ENCODE data around the gene COPS7A. TPM values are rescaled to one million over a fixed set of nuclear protein-coding genes. Genes with fewer than 3 reads are reported as not detected.

The COPS7A gene
- polyA plus RNA-seq, 1 donor, result 61.9 TPM

Other genes with a start within 250 kb of the COPS7A start
- gene MRPL51, start 230.8 kb upstream of the COPS7A start, polyA plus RNA-seq (ENCODE audit: insufficient read length), result 170 TPM
- 83.5 TPM for gene NCAPD2, start 229.9 kb upstream of the COPS7A start, polyA plus RNA-seq (ENCODE audit: insufficient read length)
- gene GAPDH, start 189.5 kb upstream of the COPS7A start, polyA plus RNA-seq (ENCODE audit: insufficient read length), result 1,959 TPM
- gene IFFO1, start 168.0 kb upstream of the COPS7A start, polyA plus RNA-seq (ENCODE audit: insufficient read length), result 14.5 TPM
- 33.4 TPM for gene NOP2, start 155.8 kb upstream of the COPS7A start, polyA plus RNA-seq (ENCODE audit: insufficient read length)
- 328 TPM for gene CHD4, start 116.7 kb upstream of the COPS7A start, polyA plus RNA-seq (ENCODE audit: insufficient read length)
- gene LPAR5, start 88.1 kb upstream of the COPS7A start, polyA plus RNA-seq (ENCODE audit: insufficient read length), result 0.91 TPM
- gene ACRBP, start 76.6 kb upstream of the COPS7A start, polyA plus RNA-seq (ENCODE audit: insufficient read length), result 6.0 TPM
- gene ING4, start 60.9 kb upstream of the COPS7A start, polyA plus RNA-seq (ENCODE audit: insufficient read length), result 109 TPM
- 98.0 TPM for gene ZNF384, start 34.7 kb upstream of the COPS7A start, polyA plus RNA-seq (ENCODE audit: insufficient read length)
- 12.1 TPM for gene PIANP, start 23.2 kb upstream of the COPS7A start, polyA plus RNA-seq (ENCODE audit: insufficient read length)
- gene MLF2, start 29.1 kb downstream of the COPS7A start, polyA plus RNA-seq (ENCODE audit: insufficient read length), result 187 TPM
- gene PTMS, start 42.3 kb downstream of the COPS7A start, polyA plus RNA-seq (ENCODE audit: insufficient read length), result 460 TPM
- 1.9 TPM for gene LAG3, start 48.5 kb downstream of the COPS7A start, polyA plus RNA-seq (ENCODE audit: insufficient read length)
- gene CD4, start 65.5 kb downstream of the COPS7A start, polyA plus RNA-seq (ENCODE audit: insufficient read length), result 25.5 TPM
- gene GPR162, start 97.8 kb downstream of the COPS7A start, polyA plus RNA-seq (ENCODE audit: insufficient read length), result 25.8 TPM
- 29.9 TPM for gene P3H3, start 104.4 kb downstream of the COPS7A start, polyA plus RNA-seq (ENCODE audit: insufficient read length)
- 13.3 TPM for gene GNB3, start 116.9 kb downstream of the COPS7A start, polyA plus RNA-seq (ENCODE audit: insufficient read length)
- gene CDCA3, start 127.2 kb downstream of the COPS7A start, polyA plus RNA-seq (ENCODE audit: insufficient read length), result 42.7 TPM
- 58.3 TPM for gene USP5, start 128.1 kb downstream of the COPS7A start, polyA plus RNA-seq (ENCODE audit: insufficient read length)
- 515 TPM for gene TPI1, start 143.5 kb downstream of the COPS7A start, polyA plus RNA-seq (ENCODE audit: insufficient read length)
- gene SPSB2, start 149.3 kb downstream of the COPS7A start, polyA plus RNA-seq (ENCODE audit: insufficient read length), result 9.2 TPM
- gene LRRC23, start 180.8 kb downstream of the COPS7A start, polyA plus RNA-seq (ENCODE audit: insufficient read length), result 20.2 TPM
- 14.8 TPM for gene ENO2, start 190.5 kb downstream of the COPS7A start, polyA plus RNA-seq (ENCODE audit: insufficient read length)
- gene ATN1, start 203.9 kb downstream of the COPS7A start, polyA plus RNA-seq (ENCODE audit: insufficient read length), result 109 TPM
- gene RNU7-1, start 219.8 kb downstream of the COPS7A start, polyA plus RNA-seq (ENCODE audit: insufficient read length), result not detected
- 118 TPM for gene C12orf57, start 220.0 kb downstream of the COPS7A start, polyA plus RNA-seq (ENCODE audit: insufficient read length)
- gene PTPN6, start 227.3 kb downstream of the COPS7A start, polyA plus RNA-seq (ENCODE audit: insufficient read length), result 21.9 TPM
- gene PHB2, start 246.6 kb downstream of the COPS7A start, polyA plus RNA-seq (ENCODE audit: insufficient read length), result 236 TPM
- 51.1 TPM for gene EMG1, start 246.9 kb downstream of the COPS7A start, polyA plus RNA-seq (ENCODE audit: insufficient read length)

Measured in left kidney (tissue), 1 donor.